ENCODE results near the gene VAPB.

- no peak for TF ChIP-seq EZH2 (IDR thresholded peaks at IDR 0.05)
- no peak for TF ChIP-seq FOXP2 (optimal IDR thresholded peaks at IDR 0.05; ENCODE audit: control extremely low read depth, extremely low read length, insufficient read depth)
Measured at GRCh38 chr20:58464838-58465237, 75.8 kb downstream of the VAPB start.

Data from SK-N-MC (cell line).